Activated naive CD4-positive, alpha-beta T cell treated with anti-CD3 and anti-CD28 coated beads, Interleukin-2, amount 10 ng/mL, durations not matched to agents 7 days and 5 days (primary cell): ENCODE measurements around the gene KLHDC7B.

ENCODE experiments used
- CTCF ChIA-PET: fragments of 350-600 bp; sonication (Branson Sonifier 250); formaldehyde crosslinking; loops from one replicate; lab custom pipeline; 2021; ENCODE audit warnings: antibody characterized with exemption; lab: Charles Lee
- DNase-seq: peaks from one replicate; pipeline ENCODE4 v3.0.0-alpha.2; 2020
- H3K27ac Mint-ChIP-seq: one replicate; pipeline ENCODE4 v1.8.0; 2021; ENCODE audit warnings: mild to moderate bottlenecking, moderate library complexity, mixed read lengths
- H3K27me3 Mint-ChIP-seq: one replicate; pipeline ENCODE4 v1.8.0; 2021; ENCODE audit warnings: mild to moderate bottlenecking, mixed read lengths
- H3K36me3 Mint-ChIP-seq: one replicate; pipeline ENCODE4 v1.8.0; 2021; ENCODE audit warnings: mixed read lengths
- H3K4me1 Mint-ChIP-seq: one replicate; pipeline ENCODE4 v1.8.0; 2021; ENCODE audit warnings: mixed read lengths
- H3K4me3 Mint-ChIP-seq: one replicate; pipeline ENCODE4 v1.8.0; 2021; ENCODE audit warnings: mild to moderate bottlenecking, moderate library complexity, mixed read lengths
- H3K9me3 Mint-ChIP-seq: one replicate; pipeline ENCODE4 v1.8.0; 2021; ENCODE audit warnings: mixed read lengths

KLHDC7B gene

GRCh38 chr22:50545522-50546325 lies at the start of gene KLHDC7B:
Gene KLHDC7B, plus strand, starts transcription at chr22:50545899. Its CDS starts 345 bp downstream, at chr22:50546244.
- H3K27me3 Mint-ChIP-seq, result no peaks in the 10 kb centered on the region
- H3K9me3 Mint-ChIP-seq, result no peaks in the 10 kb centered on the region
- H3K27ac Mint-ChIP-seq, result peak within 1 kb of the TSS; percentile 85
- peak; percentile 54 for DNase-seq
- peaks cover 60% of the 10 kb centered on the region for H3K4me1 Mint-ChIP-seq
- CTCF ChIA-PET, result interaction anchor here (1.0 to 2.1 kb wide), 6 partner anchors 10 to 75 kb away, joined by 3 to 10 read pairs (median 4); partner anchors contain the start of genes SCO2 and SYCE3
- peaks cover 2% of the 10 kb centered on the region for H3K36me3 Mint-ChIP-seq
- peak within 1 kb of the TSS; percentile 37 for H3K4me3 Mint-ChIP-seq

- Mint-ChIP-seq H3K4me3 (no peak overlapping the region), H3K27ac (no peak overlapping the region), H3K4me1 (peaks cover 3% of the 10 kb centered on the region), H3K9me3 (no peaks in the 10 kb centered on the region), H3K27me3 (peaks cover 11% of the 10 kb centered on the region), H3K36me3 (peaks cover under 1% of the 10 kb centered on the region)
- CTCF ChIA-PET, result interaction anchor here (0.7 to 2.8 kb wide), 18 partner anchors 11 to 334 kb away, joined by 3 to 21 read pairs (median 4); partner anchors contain the start of genes DENND6B, LMF2, MIOX and NCAPH2
- no peak for DNase-seq
Observed at GRCh38 chr22:50497093-50497492, 48.6 kb upstream of the KLHDC7B start.

GRCh38 chr22:50498322-50498890 lies 47.3 kb upstream of the KLHDC7B start:
- peak; percentile 84 for DNase-seq
- Mint-ChIP-seq H3K9me3 (no peaks in the 10 kb centered on the region), H3K27me3 (peaks cover 11% of the 10 kb centered on the region), H3K27ac (peak overlapping the region; percentile 42), H3K4me3 (no peak overlapping the region), H3K4me1 (peaks cover 3% of the 10 kb centered on the region), H3K36me3 (peaks cover 4% of the 10 kb centered on the region)
- CTCF ChIA-PET, result interaction anchor here (0.6 to 2.8 kb wide), 18 partner anchors 10 to 259 kb away, joined by 3 to 21 read pairs (median 6); partner anchors contain the start of genes DENND6B, MIOX, NCAPH2 and SCO2

- peaks cover 3% of the 10 kb centered on the region for H3K4me1 Mint-ChIP-seq
- no peak overlapping the region for H3K27ac Mint-ChIP-seq
- DNase-seq, result no peak
- no peak overlapping the region for H3K4me3 Mint-ChIP-seq
- peaks cover 11% of the 10 kb centered on the region for H3K27me3 Mint-ChIP-seq
- H3K36me3 Mint-ChIP-seq, result peaks cover 4% of the 10 kb centered on the region
- CTCF ChIA-PET, result no interaction called here
- H3K9me3 Mint-ChIP-seq, result no peaks in the 10 kb centered on the region
Observed at GRCh38 chr22:50500452-50500851, 45.2 kb upstream of the KLHDC7B start.

GRCh38 chr22:50502096-50502495 lies 43.6 kb upstream of the KLHDC7B start:
- Mint-ChIP-seq H3K36me3 (peaks cover 4% of the 10 kb centered on the region), H3K27me3 (peaks cover 8% of the 10 kb centered on the region), H3K9me3 (no peaks in the 10 kb centered on the region), H3K4me3 (no peak overlapping the region), H3K4me1 (peaks cover 8% of the 10 kb centered on the region), H3K27ac (no peak overlapping the region)
- DNase-seq, result no peak
- CTCF ChIA-PET, result interaction anchor here (0.9 kb wide), 1 partner anchor 32 kb away, joined by 3 read pairs; no protein-coding TSS in a partner anchor

GRCh38 chr22:50502628-50503474 lies 42.8 kb upstream of the KLHDC7B start:
- Mint-ChIP-seq H3K36me3 (peaks cover 8% of the 10 kb centered on the region), H3K27me3 (peaks cover 5% of the 10 kb centered on the region), H3K9me3 (no peaks in the 10 kb centered on the region), H3K4me3 (no peak overlapping the region), H3K27ac (no peak overlapping the region), H3K4me1 (peaks cover 11% of the 10 kb centered on the region)
- CTCF ChIA-PET, result interaction anchor here (0.9 kb wide), 1 partner anchor 33 kb away, joined by 3 read pairs; no protein-coding TSS in a partner anchor
- DNase-seq, result no peak

- Mint-ChIP-seq H3K27ac (no peak overlapping the region), H3K27me3 (no peaks in the 10 kb centered on the region), H3K4me3 (no peak overlapping the region), H3K36me3 (peaks cover 8% of the 10 kb centered on the region), H3K9me3 (no peaks in the 10 kb centered on the region), H3K4me1 (peaks cover 10% of the 10 kb centered on the region)
- CTCF ChIA-PET, result no interaction called here
- peak; percentile 47 for DNase-seq
Observed at GRCh38 chr22:50503475-50504145, 42.1 kb upstream of the KLHDC7B start.

GRCh38 chr22:50504369-50505211 lies 41.1 kb upstream of the KLHDC7B start:
- H3K4me1 Mint-ChIP-seq, result peaks cover 20% of the 10 kb centered on the region
- H3K4me3 Mint-ChIP-seq, result no peak overlapping the region
- H3K9me3 Mint-ChIP-seq, result no peaks in the 10 kb centered on the region
- H3K36me3 Mint-ChIP-seq, result peaks cover 13% of the 10 kb centered on the region
- H3K27ac Mint-ChIP-seq, result no peak overlapping the region
- DNase-seq, result no peak
- no peaks in the 10 kb centered on the region for H3K27me3 Mint-ChIP-seq
- CTCF ChIA-PET, result interaction anchor here (0.9 kb wide), 1 partner anchor 117 kb away, joined by 4 read pairs; no protein-coding TSS in a partner anchor

GRCh38 chr22:50505276-50505775 lies 40.4 kb upstream of the KLHDC7B start:
- Mint-ChIP-seq H3K27ac (no peak overlapping the region), H3K4me3 (peak overlapping the region; percentile 59), H3K9me3 (no peaks in the 10 kb centered on the region), H3K4me1 (peaks cover 24% of the 10 kb centered on the region), H3K36me3 (peaks cover 13% of the 10 kb centered on the region), H3K27me3 (no peaks in the 10 kb centered on the region)
- CTCF ChIA-PET, result interaction anchor here (0.9 kb wide), 1 partner anchor 116 kb away, joined by 4 read pairs; no protein-coding TSS in a partner anchor
- DNase-seq, result no peak

GRCh38 chr22:50505776-50506610 lies 39.7 kb upstream of the KLHDC7B start:
- H3K9me3 Mint-ChIP-seq, result no peaks in the 10 kb centered on the region
- no peaks in the 10 kb centered on the region for H3K27me3 Mint-ChIP-seq
- CTCF ChIA-PET, result no interaction called here
- peaks cover 24% of the 10 kb centered on the region for H3K4me1 Mint-ChIP-seq
- peaks cover 13% of the 10 kb centered on the region for H3K36me3 Mint-ChIP-seq
- H3K27ac Mint-ChIP-seq, result peak overlapping the region; percentile 96
- H3K4me3 Mint-ChIP-seq, result peak overlapping the region; percentile 93
- no peak for DNase-seq

- Mint-ChIP-seq H3K27ac (peak overlapping the region; percentile 96), H3K4me3 (peak overlapping the region; percentile 93), H3K4me1 (peaks cover 24% of the 10 kb centered on the region), H3K9me3 (no peaks in the 10 kb centered on the region), H3K36me3 (peaks cover 13% of the 10 kb centered on the region), H3K27me3 (no peaks in the 10 kb centered on the region)
- CTCF ChIA-PET, result no interaction called here
- no peak for DNase-seq
Observed at GRCh38 chr22:50506611-50507420, 38.9 kb upstream of the KLHDC7B start.
